ENCODE results near the gene BMP3. TPM values are rescaled to one million over a fixed set of nuclear protein-coding genes. Genes with fewer than 3 reads are reported as not detected.
A peak's percentile ranks its signal among the peaks of the same experiment; 100 is the strongest.

Gene BMP3
- total RNA-seq, 1 experiment from 2014 or later = not detected

GRCh38 chr4:81065446-81065845, 34.9 kb downstream of the BMP3 start (continued):
- no peak for TF ChIP-seq ZFX (IDR thresholded peaks at IDR 0.05)
- TF ChIP-seq EZH2phosphoT487 (IDR thresholded peaks at IDR 0.05; ENCODE audit: borderline replicate concordance) = no peak
- no peak for TF ChIP-seq POLR2A (IDR thresholded peaks at IDR 0.05; ENCODE audit: borderline replicate concordance, extremely low read depth, insufficient read depth, insufficient read length)
- TF ChIP-seq, protein P1, sequence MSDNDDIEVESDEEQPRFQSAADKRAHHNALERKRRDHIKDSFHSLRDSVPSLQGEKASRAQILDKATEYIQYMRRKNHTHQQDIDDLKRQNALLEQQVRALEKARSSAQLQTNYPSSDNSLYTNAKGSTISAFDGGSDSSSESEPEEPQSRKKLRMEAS (IDR thresholded peaks at IDR 0.05) = no peak

- BruUV-seq (replicated peaks) = no TSS peak
- POLR2A ChIA-PET = no interaction called here
- TF ChIP-seq, protein P2, sequence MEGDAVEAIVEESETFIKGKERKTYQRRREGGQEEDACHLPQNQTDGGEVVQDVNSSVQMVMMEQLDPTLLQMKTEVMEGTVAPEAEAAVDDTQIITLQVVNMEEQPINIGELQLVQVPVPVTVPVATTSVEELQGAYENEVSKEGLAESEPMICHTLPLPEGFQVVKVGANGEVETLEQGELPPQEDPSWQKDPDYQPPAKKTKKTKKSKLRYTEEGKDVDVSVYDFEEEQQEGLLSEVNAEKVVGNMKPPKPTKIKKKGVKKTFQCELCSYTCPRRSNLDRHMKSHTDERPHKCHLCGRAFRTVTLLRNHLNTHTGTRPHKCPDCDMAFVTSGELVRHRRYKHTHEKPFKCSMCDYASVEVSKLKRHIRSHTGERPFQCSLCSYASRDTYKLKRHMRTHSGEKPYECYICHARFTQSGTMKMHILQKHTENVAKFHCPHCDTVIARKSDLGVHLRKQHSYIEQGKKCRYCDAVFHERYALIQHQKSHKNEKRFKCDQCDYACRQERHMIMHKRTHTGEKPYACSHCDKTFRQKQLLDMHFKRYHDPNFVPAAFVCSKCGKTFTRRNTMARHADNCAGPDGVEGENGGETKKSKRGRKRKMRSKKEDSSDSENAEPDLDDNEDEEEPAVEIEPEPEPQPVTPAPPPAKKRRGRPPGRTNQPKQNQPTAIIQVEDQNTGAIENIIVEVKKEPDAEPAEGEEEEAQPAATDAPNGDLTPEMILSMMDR (IDR thresholded peaks at IDR 0.05 in 2 of 3, conservative IDR thresholded peaks at IDR 0.05 in 1 of 3; ENCODE audit: borderline replicate concordance in 1 of 3, insufficient read depth in 1 of 3, low read depth in 2 of 3, low read length in 2 of 3) = peak; percentile 86 to 94 (median 92)
- no peak for TF ChIP-seq ELF1 (IDR thresholded peaks at IDR 0.05; ENCODE audit: borderline replicate concordance, low read depth)
- TF ChIP-seq, protein P1 (IDR thresholded peaks at IDR 0.05) = no peak
- peak; percentile 88 for TF ChIP-seq RAD21 (IDR thresholded peaks at IDR 0.05; ENCODE audit: low read depth)
- Histone ChIP-seq H3K9me2 (ENCODE audit: insufficient read depth) (no peaks in the 10 kb centered on the region), H3K27ac (ENCODE audit: low read depth, low read length) (no peak overlapping the region), H3K9ac (ENCODE audit: low read length) (no peak overlapping the region), H3K4me2 (ENCODE audit: low read length) (no peak overlapping the region), H3K4me1 (ENCODE audit: control insufficient read depth in 1 of 2, insufficient read depth in 2 of 2, low read length in 2 of 2) (no peaks in the 10 kb centered on the region), H3K9me3 (ENCODE audit: control insufficient read depth in 1 of 2, insufficient read depth in 1 of 2, low read depth in 1 of 2, low read length in 2 of 2) (no peaks in the 10 kb centered on the region), H4K20me1 (ENCODE audit: insufficient read depth) (no peaks in the 10 kb centered on the region), H3K36me3 (ENCODE audit: control insufficient read depth in 1 of 2, insufficient read depth in 2 of 2, low read length in 2 of 2) (no peaks in the 10 kb centered on the region), H3K79me2 (ENCODE audit: insufficient read depth, low read length) (no peaks in the 10 kb centered on the region), H3K4me3 (replicated peaks in 1 of 2; ENCODE audit: low read depth in 1 of 2, low read length in 2 of 2) (no peak overlapping the region), H3K27me3 (ENCODE audit: insufficient read depth, low read length) (peaks cover 27% of the 10 kb centered on the region), H2AFZ (ENCODE audit: low read depth, low read length, poor library complexity, severe bottlenecking) (no peak overlapping the region)
- CTCF ChIA-PET = interaction anchor here (0.7 to 3.5 kb wide), 10 partner anchors 13 to 307 kb away, joined by 3 to 73 read pairs (median 4); no protein-coding TSS in a partner anchor
- ATAC-seq (peak; percentile 98), DNase-seq (ENCODE audit: low read depth, low spot score) (peak; percentile 86)
- intact Hi-C loops (cut with micrococcal nuclease) = loop anchor here (1.0 kb wide), 2 partner anchors 190 to 281 kb away; no protein-coding TSS in a partner anchor
- RAD21 ChIA-PET (ENCODE audit: low non-redundant PET in 1 of 2, low total read pairs in 2 of 2, uncharacterized antibody in 2 of 2, unreplicated experiment in 2 of 2) = interaction anchor here (0.7 to 0.9 kb wide), 2 partner anchors 282 kb away, joined by 3 to 7 read pairs; no protein-coding TSS in a partner anchor
Observed at GRCh38 chr4:81069706-81070331, 39.3 kb downstream of the BMP3 start.
